C4-2B (cell line): ENCODE data around the gene TUBB2A.
"Not testable (repeated sequence)": the region's sequence is repeated elsewhere in the genome, so short reads cannot be mapped to it uniquely, and the experiment has no call there.

Experiments used
- H3K27ac ChIP-seq: fragments of 450-650 bp; 2 replicates; pipeline ENCODE4 v1.5.1; 2017
- ZFX ChIP-seq: fragments of 450-650 bp; IDR thresholded peaks from 2 replicates; pipeline ENCODE4 v1.6.1; 2017
- TF ChIP-seq, protein P1 (sequence below): fragments of 450-650 bp; conservative IDR thresholded peaks from 2 replicates; pipeline ENCODE4 v1.5.1; 2017; ENCODE audit warnings: mild to moderate bottlenecking

Gene TUBB2A

DNA sequence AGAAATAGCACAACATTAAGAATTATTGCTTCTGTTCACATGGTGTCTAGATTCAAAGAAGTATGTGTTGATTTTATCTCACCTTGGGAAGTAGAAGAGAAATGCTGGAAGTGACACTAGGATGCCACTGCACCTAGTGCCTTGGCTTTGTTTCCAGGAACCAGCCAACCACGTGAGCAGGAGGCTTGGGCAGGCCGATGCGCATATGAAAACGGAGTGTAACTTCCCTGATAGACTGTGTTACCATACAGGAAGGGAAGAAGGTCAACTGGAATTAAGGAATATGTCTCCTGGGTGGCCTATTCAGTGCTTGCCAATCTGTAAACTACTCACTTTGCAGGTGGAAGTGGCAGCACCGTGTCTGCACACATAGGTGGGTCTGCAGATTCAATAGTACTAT, 42.0 kb upstream of the TUBB2A start:
- no peak overlapping the region for H3K27ac ChIP-seq
- TF ChIP-seq ZFX = no peak
- TF ChIP-seq, protein P1, sequence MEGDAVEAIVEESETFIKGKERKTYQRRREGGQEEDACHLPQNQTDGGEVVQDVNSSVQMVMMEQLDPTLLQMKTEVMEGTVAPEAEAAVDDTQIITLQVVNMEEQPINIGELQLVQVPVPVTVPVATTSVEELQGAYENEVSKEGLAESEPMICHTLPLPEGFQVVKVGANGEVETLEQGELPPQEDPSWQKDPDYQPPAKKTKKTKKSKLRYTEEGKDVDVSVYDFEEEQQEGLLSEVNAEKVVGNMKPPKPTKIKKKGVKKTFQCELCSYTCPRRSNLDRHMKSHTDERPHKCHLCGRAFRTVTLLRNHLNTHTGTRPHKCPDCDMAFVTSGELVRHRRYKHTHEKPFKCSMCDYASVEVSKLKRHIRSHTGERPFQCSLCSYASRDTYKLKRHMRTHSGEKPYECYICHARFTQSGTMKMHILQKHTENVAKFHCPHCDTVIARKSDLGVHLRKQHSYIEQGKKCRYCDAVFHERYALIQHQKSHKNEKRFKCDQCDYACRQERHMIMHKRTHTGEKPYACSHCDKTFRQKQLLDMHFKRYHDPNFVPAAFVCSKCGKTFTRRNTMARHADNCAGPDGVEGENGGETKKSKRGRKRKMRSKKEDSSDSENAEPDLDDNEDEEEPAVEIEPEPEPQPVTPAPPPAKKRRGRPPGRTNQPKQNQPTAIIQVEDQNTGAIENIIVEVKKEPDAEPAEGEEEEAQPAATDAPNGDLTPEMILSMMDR = no peak

DNA sequence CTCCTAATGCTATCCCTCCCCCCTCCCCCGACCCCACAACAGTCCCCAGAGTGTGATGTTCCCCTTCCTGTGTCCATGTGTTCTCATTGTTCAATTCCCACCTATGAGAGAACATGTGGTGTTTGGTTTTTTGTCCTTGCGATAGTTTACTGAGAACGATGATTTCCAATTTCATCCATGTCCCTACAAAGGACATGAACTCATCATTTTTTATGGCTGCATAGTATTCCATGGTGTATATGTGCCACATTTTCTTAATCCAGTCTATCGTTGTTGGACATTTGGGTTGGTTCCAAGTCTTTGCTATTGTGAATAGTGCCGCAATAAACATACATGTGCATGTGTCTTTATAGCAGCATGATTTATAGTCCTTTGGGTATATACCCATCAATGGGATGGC, 40.4 kb upstream of the TUBB2A start:
- H3K27ac ChIP-seq = not testable (repeated sequence)

DNA sequence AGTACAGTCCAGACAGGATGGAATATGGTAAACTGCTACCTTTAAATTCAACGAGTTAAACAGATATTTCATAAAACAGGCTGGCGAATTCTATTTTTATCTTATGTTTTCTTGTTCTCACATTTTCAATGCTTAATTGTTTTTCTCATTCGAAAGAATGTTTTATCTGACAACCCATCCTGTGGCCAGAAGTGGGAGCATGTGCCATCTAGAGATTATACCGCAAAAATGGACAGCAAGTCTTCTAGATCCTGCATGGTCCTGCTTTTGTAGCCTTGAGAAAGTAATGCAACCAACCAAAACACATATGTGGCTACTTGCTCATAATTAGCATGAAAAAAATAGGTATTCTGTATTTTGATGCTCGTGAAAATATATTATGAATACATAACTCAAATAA, 39.4 kb upstream of the TUBB2A start:
- H3K27ac ChIP-seq = no peak overlapping the region
- TF ChIP-seq ZFX = no peak
- TF ChIP-seq, protein P1 = no peak

DNA sequence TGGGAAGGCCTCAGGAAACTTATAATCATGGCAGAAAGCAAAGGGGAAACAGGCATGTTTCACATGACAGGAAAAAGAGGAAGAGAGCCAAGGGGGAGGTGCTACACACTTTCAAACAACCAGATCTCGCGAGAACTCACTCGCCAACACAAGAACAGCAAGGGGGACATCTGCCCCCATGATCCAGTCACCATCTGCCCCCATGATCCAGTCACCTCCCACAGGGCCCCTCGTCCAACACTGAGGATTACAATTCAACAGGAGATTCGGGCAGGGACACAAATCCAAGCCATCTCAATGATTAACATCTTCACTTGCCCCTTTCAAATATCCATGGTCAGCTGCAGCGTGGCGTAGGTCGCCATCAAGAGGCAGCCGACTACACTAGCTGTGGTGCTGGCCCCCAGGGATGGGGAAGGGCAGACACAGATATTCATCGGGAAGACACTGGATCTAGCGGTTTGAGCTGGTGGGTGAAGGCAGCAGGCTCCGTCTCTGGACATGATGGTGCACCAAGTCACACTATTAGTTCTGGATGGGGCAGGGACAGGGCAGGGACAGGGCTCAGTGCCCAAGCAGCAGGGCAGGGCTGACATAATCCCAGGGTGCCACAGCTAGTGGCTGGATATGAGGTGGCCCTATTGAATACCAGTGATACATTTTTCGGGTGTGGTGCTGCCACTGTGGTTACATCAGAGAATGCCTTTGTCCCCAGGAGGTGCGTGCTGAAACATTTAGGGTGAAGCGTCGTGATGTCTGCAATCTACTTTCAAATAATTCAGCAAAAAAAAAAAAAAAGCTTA, 38.6 kb upstream of the TUBB2A start:
- no peak overlapping the region for H3K27ac ChIP-seq
- no peak for TF ChIP-seq ZFX
- TF ChIP-seq, protein P1 = no peak

DNA sequence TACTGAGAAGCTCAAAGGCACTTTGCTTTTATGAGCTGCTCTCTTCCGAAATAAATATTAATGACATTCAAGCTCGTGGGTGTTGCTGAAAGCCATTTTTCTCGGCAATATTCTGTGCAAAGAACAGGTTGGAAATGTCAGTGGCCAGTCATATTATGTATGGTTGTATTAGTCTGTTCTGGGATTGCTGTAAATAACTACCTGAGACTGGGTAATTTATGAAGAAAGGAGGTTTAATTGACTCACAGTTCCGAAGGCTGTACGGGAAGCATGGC, 38.0 kb upstream of the TUBB2A start:
- TF ChIP-seq, protein P1 = no peak
- TF ChIP-seq ZFX = no peak
- no peak overlapping the region for H3K27ac ChIP-seq

DNA sequence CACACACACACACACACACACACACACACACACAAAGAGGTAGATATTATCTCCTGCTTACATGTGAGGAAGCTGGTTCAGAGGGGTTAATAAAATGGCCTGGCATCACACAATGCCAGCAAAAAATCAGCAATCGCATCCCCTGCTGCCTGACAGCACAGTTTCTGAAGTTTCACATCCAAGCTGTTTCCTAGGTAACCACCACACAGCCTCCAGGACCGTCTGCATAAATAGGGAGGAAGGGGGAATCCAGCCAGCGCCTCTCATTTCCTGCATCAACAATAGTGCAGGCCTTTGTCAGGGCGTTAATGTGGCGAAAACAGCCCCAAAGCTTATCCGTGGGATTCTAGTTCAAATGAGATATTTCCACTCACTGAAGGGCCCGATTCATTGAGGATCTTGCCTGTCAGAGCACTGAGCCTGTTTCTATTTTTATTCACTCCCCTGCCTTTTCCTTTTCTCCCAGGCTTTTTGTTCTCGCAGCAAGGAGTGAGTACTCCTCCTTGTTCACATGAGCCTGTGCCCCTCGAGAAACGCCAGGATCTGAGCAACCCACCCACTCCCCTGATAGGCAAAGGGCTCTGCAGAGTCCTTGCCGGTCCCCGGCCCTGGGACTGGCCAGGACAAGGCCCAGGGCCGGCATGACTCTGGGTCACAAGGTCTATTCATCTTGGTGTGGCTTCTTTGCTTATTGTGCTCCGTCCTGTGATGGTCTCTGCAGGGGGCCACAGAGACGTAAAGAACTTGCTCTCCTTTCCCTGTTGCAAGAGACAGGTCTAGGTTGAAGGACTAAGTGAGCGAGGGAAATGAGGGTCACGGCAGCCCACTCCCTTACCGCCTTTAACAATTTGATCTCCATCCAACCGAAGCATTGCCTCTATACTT, 37.4 kb upstream of the TUBB2A start:
- TF ChIP-seq, protein P1 = no peak
- TF ChIP-seq ZFX = no peak
- no peak overlapping the region for H3K27ac ChIP-seq

DNA sequence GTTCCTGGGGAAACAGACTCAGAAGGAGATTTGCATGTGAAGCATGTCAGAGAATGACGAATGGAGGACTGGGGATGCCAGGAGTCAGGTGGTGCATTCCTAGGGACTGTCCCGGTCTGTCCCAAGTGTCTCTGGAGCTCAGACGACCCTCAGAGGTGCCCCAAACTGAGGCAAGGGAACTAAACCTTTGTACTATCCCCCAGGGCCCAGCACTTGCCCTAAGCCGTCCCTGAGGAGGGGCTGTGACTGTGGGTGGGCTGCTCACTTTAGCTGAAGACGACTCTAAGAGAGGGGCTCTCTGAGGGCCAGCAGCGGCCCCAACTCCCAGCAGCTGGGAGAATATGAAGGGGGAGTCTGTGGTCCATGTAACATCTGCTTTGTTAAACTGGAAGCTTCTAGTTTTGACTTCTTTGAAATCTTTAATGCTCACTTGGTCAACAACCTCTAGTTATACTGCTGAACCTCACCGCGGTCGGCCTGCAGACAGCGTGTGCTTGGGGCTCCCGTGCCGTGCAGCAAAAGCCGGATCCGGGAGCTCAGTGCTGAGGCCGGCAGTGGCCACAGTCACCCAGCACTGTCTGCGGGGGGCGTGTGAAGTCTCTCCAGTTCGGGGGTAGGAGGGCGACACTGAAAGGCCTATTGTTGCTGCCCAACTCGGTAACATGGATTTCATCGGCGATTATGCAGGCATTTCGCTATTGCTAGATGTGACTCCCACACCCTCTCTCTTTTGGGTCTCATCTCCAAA, 35.9 kb upstream of the TUBB2A start:
- no peak overlapping the region for H3K27ac ChIP-seq
- no peak for TF ChIP-seq ZFX
- TF ChIP-seq, protein P1 = no peak
